ENCODE measurements around the gene KIF21A.

- no peak for TF ChIP-seq CTCF (IDR thresholded peaks at IDR 0.05; ENCODE audit: poor library complexity, severe bottlenecking)
- no peak for TF ChIP-seq SMC3 (conservative IDR thresholded peaks at IDR 0.05; ENCODE audit: poor library complexity)
- no peak for TF ChIP-seq EZH2 (IDR thresholded peaks at IDR 0.05; ENCODE audit: borderline replicate concordance, insufficient read depth, low read length, poor library complexity, severe bottlenecking)
- no peak for TF ChIP-seq POLR2AphosphoS5 (IDR thresholded peaks at IDR 0.05)
- no peak for TF ChIP-seq TAF1 (IDR thresholded peaks at IDR 0.05; ENCODE audit: low read depth)
- TF ChIP-seq REST (IDR thresholded peaks at IDR 0.05; ENCODE audit: borderline replicate concordance), result no peak
Measured at GRCh38 chr12:39393890-39394289, 49.0 kb downstream of the KIF21A start.

Data from neural cell (in vitro differentiated cells).